Cardiac fibroblast (primary cell): ENCODE results near the gene CCL20.

Source experiments
- DNase-seq, 2 donors: peaks; one replicate each; pipeline versions ENCODE4 v3.0.0 to v3.0.0-alpha.2; 2010; ENCODE audit warnings: low read depth in 2 of 2
- H3K4me3 ChIP-seq, 2 donors: replicated peaks in 1 of 2; 1 replicate in 1 of 2; 2 replicates in 1 of 2; pipeline ENCODE4 v1.5.1; 2011; ENCODE audit warnings: low read depth in 2 of 2, low read length in 2 of 2, mild to moderate bottlenecking in 2 of 2, moderate library complexity in 1 of 2
- CTCF ChIP-seq: IDR thresholded peaks from one replicate; pipeline ENCODE4 v1.5.1; 2011; ENCODE audit warnings: low read depth, mild to moderate bottlenecking, low read length, inconsistent platforms

The CCL20 gene

GRCh38 chr2:227849906-227850305, 36.3 kb downstream of the CCL20 start:
- TF ChIP-seq CTCF: no peak

GRCh38 chr2:227853204-227853629, 39.6 kb downstream of the CCL20 start:
- no peak for TF ChIP-seq CTCF
- no peak overlapping the region for H3K4me3 ChIP-seq
- peak; percentile 90 to 92 for DNase-seq

More at GRCh38 chr2:227849906-227850305, 36.3 kb downstream of the CCL20 start:
- H3K4me3 ChIP-seq: no peak overlapping the region
- DNase-seq: peak; percentile 32 to 84

DNA sequence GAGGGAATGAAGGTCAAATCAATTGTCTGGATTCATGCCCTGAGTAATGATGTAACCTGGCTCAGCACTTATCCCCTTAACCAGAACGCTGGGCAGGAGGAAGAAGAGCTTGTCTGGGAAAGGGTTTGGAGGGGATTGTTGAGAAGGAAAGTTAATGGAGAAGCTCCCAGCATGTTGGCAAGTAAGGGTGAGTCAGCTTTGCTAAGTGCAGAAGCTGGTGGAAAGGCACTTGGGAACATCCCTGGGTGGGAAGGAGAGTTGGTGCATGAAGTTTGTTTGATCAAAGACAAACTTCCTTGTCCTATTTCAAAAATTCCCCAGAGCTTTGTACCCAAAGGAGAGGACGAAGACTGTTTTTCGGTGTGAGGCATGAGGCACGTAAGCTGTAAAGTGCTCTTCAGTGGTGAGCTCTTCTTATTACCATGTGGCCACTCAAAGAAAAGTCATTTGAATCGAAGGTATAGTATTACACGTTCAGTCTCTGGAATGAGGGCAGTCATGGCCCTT, 40.2 kb downstream of the CCL20 start:
- no peak for TF ChIP-seq CTCF
- no peak overlapping the region for H3K4me3 ChIP-seq
- DNase-seq: peak; percentile 25 to 39

DNA sequence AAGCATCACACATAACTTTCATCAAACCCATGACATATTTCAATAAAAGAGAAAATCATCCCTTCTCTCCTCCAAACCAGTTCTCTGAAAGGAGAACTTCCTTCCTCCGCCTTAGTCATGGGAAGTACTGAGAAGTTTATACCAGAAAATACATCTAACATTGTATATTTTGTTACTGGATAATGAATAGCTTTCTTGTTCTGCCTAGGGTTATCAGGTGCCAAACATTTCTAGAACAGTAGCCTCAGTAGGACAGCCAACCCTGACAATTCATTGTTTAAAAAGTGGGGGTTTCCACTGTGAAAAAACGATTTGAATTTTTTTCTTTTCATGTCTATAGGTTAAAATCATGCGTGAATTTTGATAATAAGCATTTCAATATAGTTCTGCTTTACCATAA, 41.8 kb downstream of the CCL20 start:
- no peak for TF ChIP-seq CTCF
- no peak overlapping the region for H3K4me3 ChIP-seq
- no peak for DNase-seq

GRCh38 chr2:227856697-227857096, 43.1 kb downstream of the CCL20 start:
- no peak for TF ChIP-seq CTCF
- peak in 1 of 2 donors; percentile 67 for DNase-seq
- H3K4me3 ChIP-seq: no peak overlapping the region

GRCh38 chr2:227860221-227860641, 46.6 kb downstream of the CCL20 start:
- TF ChIP-seq CTCF: no peak
- no peak overlapping the region for H3K4me3 ChIP-seq
- DNase-seq: no peak

- no peak overlapping the region for H3K4me3 ChIP-seq
- TF ChIP-seq CTCF: no peak
- DNase-seq: peak; percentile 44 to 54
These were observed 47.4 kb downstream of the CCL20 start for GRCh38 chr2:227861011-227861410.
